Hippocampal formation (tissue), 2 donors: ENCODE results near the gene PTTG1IP.

Source experiments
- DNase-seq, 2 donors: peaks; one replicate each; lab custom pipeline; 2025; lab: John Stamatoyannopoulos, UW

PTTG1IP gene

GRCh38 chr21:44823179-44823660 is 50.3 kb downstream of the PTTG1IP start:
- no peak for DNase-seq

GRCh38 chr21:44822484-44823178 is 50.9 kb downstream of the PTTG1IP start:
- no peak for DNase-seq

GRCh38 chr21:44820851-44821250 is 52.6 kb downstream of the PTTG1IP start:
- DNase-seq: no peak

- DNase-seq: no peak
Observed at GRCh38 chr21:44819283-44820243, 53.9 kb downstream of the PTTG1IP start.

GRCh38 chr21:44818640-44819011 is 54.9 kb downstream of the PTTG1IP start:
- no peak for DNase-seq

- DNase-seq: peak; percentile 48 to 65
Observed at GRCh38 chr21:44817914-44818639, 55.4 kb downstream of the PTTG1IP start, which contains the start of gene SUMO3. Gene SUMO3 (minus strand): TSS chr21:44818062. CDS start chr21:44817968, 94 bp downstream.

- peak; percentile 76 to 88 for DNase-seq
Observed at GRCh38 chr21:44817506-44817880, 56.0 kb downstream of the PTTG1IP start.

GRCh38 chr21:44816761-44817505 is 56.6 kb downstream of the PTTG1IP start:
- no peak for DNase-seq

GRCh38 chr21:44815852-44816628 is 57.5 kb downstream of the PTTG1IP start:
- no peak for DNase-seq

GRCh38 chr21:44815225-44815624 is 58.3 kb downstream of the PTTG1IP start:
- no peak for DNase-seq

- no peak for DNase-seq
Observed at GRCh38 chr21:44814498-44815023, 58.9 kb downstream of the PTTG1IP start.

- DNase-seq: no peak
Observed at GRCh38 chr21:44813727-44814126, 59.8 kb downstream of the PTTG1IP start.

- no peak for DNase-seq
Observed at GRCh38 chr21:44813149-44813548, 60.3 kb downstream of the PTTG1IP start.

GRCh38 chr21:44812640-44813039 is 60.9 kb downstream of the PTTG1IP start:
- no peak for DNase-seq

- DNase-seq: no peak
Observed at GRCh38 chr21:44810779-44811178, 62.7 kb downstream of the PTTG1IP start.

- DNase-seq: no peak
Observed at GRCh38 chr21:44805859-44806258, 67.6 kb downstream of the PTTG1IP start.

- no peak for DNase-seq
Observed at GRCh38 chr21:44805226-44805625, 68.3 kb downstream of the PTTG1IP start.

- no peak for DNase-seq
Observed at GRCh38 chr21:44804762-44805161, 68.7 kb downstream of the PTTG1IP start.

- DNase-seq: no peak
Observed at GRCh38 chr21:44803651-44804050, 69.8 kb downstream of the PTTG1IP start.

- no peak for DNase-seq
Observed at GRCh38 chr21:44802396-44803153, 70.9 kb downstream of the PTTG1IP start.
